ENCODE results near the gene LCN10. TPM values are rescaled to one million over a fixed set of nuclear protein-coding genes. Genes with fewer than 3 reads are reported as not detected.

Gene LCN10
- total RNA-seq, 2 donors from 2014 or later = 0.91 to 1.1 TPM

- Histone ChIP-seq H3K27ac (ENCODE audit: low read depth, low read length) (no peak overlapping the region), H3K36me3 (ENCODE audit: control insufficient read depth, insufficient read depth, low read length) (no peaks in the 10 kb centered on the region), H3K27me3 (ENCODE audit: control insufficient read depth, insufficient read depth, low read length, poor library complexity, severe bottlenecking) (no peaks in the 10 kb centered on the region), H3K9me3 (ENCODE audit: control insufficient read depth, low read length) (no peaks in the 10 kb centered on the region), H3K4me1 (ENCODE audit: control insufficient read depth, insufficient read depth, low read length) (no peaks in the 10 kb centered on the region), H3K4me3 (ENCODE audit: low read length) (no peak overlapping the region), H3K9ac (ENCODE audit: extremely low read depth, low read length, poor library complexity, severe bottlenecking) (no peak overlapping the region)
- Mint-ChIP-seq H3K9me3 (no peaks in the 10 kb centered on the region), H3K4me3 (no peak overlapping the region), H3K4me1 (no peaks in the 10 kb centered on the region), H3K27ac (no peak overlapping the region), H3K36me3 (ENCODE audit: low read depth) (no peaks in the 10 kb centered on the region), H3K27me3 (ENCODE audit: insufficient read depth) (peaks cover 2% of the 10 kb centered on the region)
- 93 to 94% methylated on average over 3 to 18 of the region's 18 CpGs for WGBS, 2 experiments (ENCODE audit: insufficient coverage in 1 of 2, insufficient read length in 1 of 2)
- TF ChIP-seq, protein P1, sequence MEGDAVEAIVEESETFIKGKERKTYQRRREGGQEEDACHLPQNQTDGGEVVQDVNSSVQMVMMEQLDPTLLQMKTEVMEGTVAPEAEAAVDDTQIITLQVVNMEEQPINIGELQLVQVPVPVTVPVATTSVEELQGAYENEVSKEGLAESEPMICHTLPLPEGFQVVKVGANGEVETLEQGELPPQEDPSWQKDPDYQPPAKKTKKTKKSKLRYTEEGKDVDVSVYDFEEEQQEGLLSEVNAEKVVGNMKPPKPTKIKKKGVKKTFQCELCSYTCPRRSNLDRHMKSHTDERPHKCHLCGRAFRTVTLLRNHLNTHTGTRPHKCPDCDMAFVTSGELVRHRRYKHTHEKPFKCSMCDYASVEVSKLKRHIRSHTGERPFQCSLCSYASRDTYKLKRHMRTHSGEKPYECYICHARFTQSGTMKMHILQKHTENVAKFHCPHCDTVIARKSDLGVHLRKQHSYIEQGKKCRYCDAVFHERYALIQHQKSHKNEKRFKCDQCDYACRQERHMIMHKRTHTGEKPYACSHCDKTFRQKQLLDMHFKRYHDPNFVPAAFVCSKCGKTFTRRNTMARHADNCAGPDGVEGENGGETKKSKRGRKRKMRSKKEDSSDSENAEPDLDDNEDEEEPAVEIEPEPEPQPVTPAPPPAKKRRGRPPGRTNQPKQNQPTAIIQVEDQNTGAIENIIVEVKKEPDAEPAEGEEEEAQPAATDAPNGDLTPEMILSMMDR (conservative IDR thresholded peaks at IDR 0.05) = no peak
- no peak for DNase-seq
Observed at GRCh38 chr9:136744773-136745172, 2.0 kb upstream of the LCN10 start.

GRCh38 chr9:136743639-136744211 lies 985 bp upstream of the LCN10 start:
- Histone ChIP-seq H3K9ac (ENCODE audit: extremely low read depth, low read length, poor library complexity, severe bottlenecking) (no peak overlapping the region), H3K27me3 (ENCODE audit: control insufficient read depth, insufficient read depth, low read length, poor library complexity, severe bottlenecking) (no peaks in the 10 kb centered on the region), H3K4me1 (ENCODE audit: control insufficient read depth, insufficient read depth, low read length) (no peaks in the 10 kb centered on the region), H3K9me3 (ENCODE audit: control insufficient read depth, low read length) (no peaks in the 10 kb centered on the region), H3K4me3 (ENCODE audit: low read length) (no peak overlapping the region), H3K27ac (ENCODE audit: low read depth, low read length) (no peak overlapping the region), H3K36me3 (ENCODE audit: control insufficient read depth, insufficient read depth, low read length) (no peaks in the 10 kb centered on the region)
- Mint-ChIP-seq H3K9me3 (peaks cover under 1% of the 10 kb centered on the region), H3K27ac (no peak overlapping the region), H3K4me3 (no peak overlapping the region), H3K36me3 (ENCODE audit: low read depth) (no peaks in the 10 kb centered on the region), H3K4me1 (no peaks in the 10 kb centered on the region), H3K27me3 (ENCODE audit: insufficient read depth) (peaks cover 2% of the 10 kb centered on the region)
- 90 to 93% methylated on average over 10 to 16 of the region's 16 CpGs for WGBS, 2 experiments (ENCODE audit: insufficient coverage in 1 of 2, insufficient read length in 1 of 2)
- TF ChIP-seq, protein P1 (conservative IDR thresholded peaks at IDR 0.05) = no peak
- no peak for DNase-seq

DNA sequence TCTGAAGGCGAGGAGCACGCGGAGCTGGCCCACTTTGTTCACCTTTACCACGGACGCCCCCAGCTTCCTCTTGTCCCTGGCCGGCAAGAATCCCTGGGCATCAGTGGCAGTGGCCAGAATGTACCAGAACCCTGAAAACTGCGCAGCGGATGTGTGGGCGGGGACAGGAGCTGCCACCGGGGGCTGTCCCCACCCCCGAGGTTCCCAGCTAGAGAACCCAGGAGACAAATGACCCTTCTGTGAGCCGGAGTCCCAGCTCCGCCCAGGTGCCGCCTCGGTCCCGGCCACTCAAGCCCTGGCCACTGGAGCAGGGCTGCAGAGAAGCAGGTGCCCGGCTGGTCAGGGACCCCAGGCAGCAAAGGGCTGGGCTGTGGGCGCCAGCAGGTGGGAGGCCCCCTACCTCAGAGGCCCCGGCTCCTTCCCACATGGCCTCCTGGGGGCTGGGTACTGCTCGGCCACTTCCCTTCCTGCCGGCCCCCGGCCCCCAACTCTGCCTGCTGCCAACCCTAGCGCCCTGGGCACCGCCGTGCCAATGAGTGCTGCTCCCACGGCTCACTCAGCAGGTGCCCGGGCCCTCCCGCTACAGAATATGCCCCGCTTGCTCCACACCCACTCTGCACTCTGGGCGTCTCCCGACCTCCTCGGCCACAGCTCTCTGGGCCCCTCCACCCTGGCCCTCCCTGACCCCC lies 713 bp downstream of the LCN10 start:
- no peak overlapping the region for H3K9ac ChIP-seq (ENCODE audit: extremely low read depth, low read length, poor library complexity, severe bottlenecking)
- H3K4me3 Mint-ChIP-seq = no peak overlapping the region
- H3K27me3 ChIP-seq (ENCODE audit: control insufficient read depth, insufficient read depth, low read length, poor library complexity, severe bottlenecking) = no peaks in the 10 kb centered on the region
- no peaks in the 10 kb centered on the region for H3K4me1 Mint-ChIP-seq
- no peak overlapping the region for H3K27ac Mint-ChIP-seq
- no peaks in the 10 kb centered on the region for H3K4me1 ChIP-seq (ENCODE audit: control insufficient read depth, insufficient read depth, low read length)
- 84 to 90% methylated on average over 21 to 32 of the region's 32 CpGs for whole genome bisulfite sequencing, 2 experiments (ENCODE audit: insufficient coverage in 1 of 2, insufficient read length in 1 of 2)
- peaks cover 7% of the 10 kb centered on the region for H3K27me3 Mint-ChIP-seq (ENCODE audit: insufficient read depth)
- no peak overlapping the region for H3K27ac ChIP-seq (ENCODE audit: low read depth, low read length)
- no peaks in the 10 kb centered on the region for H3K9me3 ChIP-seq (ENCODE audit: control insufficient read depth, low read length)
- H3K36me3 Mint-ChIP-seq (ENCODE audit: low read depth) = no peaks in the 10 kb centered on the region
- peaks cover 3% of the 10 kb centered on the region for H3K9me3 Mint-ChIP-seq
- H3K36me3 ChIP-seq (ENCODE audit: control insufficient read depth, insufficient read depth, low read length) = no peaks in the 10 kb centered on the region
- TF ChIP-seq, protein P1 (conservative IDR thresholded peaks at IDR 0.05) = no peak
- no peak overlapping the region for H3K4me3 ChIP-seq (ENCODE audit: low read length)
- peak; percentile 48 for DNase-seq
